HS-5 (cell line): ENCODE results near the gene MUTYH.
"Not testable (repeated sequence)": the region's sequence is repeated elsewhere in the genome, so short reads cannot be mapped to it uniquely, and the experiment has no call there.

Experiments used
- DNase-seq: peaks from one replicate; pipeline ENCODE4 v3.0.0-alpha.2; 2012; ENCODE audit warnings: low read depth

The MUTYH gene

DNA sequence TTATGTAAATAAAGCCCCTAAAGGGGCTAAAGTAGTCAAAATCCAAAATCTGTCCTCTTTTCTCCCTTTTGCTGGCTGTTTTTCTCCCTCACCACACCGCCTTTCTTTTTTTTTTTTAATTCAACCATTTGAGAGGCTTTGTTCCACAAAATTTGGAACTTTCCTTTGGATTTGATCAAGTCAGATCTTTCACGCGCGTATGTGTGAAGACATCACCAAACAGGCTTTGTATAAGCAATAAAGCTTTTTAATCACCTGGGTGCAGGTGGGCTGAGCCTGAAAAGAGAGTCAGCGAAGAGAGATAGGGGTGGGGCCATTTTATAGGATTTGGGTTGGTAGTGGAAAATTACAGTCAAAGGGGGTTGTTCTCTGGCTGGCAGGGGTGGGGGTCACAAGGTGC is 18.8 kb downstream of the MUTYH start:
- no peak for DNase-seq

DNA sequence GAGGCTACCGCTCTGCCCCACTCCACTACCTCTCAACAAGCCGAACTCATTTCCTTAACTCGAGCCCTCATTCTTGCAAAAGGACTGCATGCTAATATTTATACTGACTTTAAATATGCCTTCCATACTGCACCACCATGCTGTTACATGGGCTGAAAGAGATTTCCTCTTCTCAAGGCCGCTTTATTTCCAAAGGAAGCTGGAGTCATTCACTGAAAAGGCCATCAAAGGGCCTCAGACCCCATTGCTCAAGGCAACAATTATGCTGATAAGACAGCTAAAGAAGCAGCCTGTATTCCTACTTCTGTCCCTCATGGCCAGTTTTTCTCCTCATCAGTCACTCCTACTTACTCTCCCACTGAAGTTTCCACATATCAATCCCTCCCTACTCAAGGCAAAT is 20.5 kb downstream of the MUTYH start:
- no peak for DNase-seq

DNA sequence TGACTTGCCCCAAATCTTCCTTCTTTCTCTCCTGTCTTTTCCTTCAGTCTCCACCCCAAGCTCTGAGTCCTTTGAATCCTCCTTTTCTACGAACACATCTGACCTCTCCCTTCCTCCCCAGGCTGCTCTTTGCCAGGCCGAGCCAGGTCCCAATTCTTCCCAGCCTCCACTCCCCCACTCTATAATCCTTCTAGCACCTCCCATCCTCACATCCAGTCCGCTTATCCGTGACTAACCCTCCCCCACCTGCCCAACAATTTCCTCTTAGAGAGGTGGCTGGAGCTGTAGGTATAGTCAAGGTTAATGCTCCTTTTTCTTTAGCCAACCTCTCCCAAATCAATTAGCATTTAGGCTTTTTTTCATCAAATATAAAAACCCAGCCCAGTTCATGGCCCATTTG is 23.1 kb downstream of the MUTYH start:
- DNase-seq = no peak

DNA sequence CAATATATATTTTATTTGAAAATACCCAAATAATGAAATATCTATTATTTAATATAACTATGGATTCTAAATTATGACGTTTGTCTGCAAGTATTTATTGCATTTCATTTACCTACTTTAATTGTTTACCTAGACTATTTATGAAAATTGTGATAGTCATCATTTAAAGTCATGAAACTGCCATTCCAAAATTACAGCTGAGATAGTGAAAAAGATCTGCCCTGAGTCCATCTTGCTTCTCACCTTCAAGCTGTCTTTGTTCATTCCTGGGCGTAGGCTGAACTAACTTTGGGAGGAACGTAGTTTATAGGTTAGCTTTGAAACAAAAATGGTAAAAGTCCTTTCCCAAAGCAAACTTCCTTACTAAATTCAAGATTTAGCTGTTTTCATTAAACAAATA is 26.0 kb downstream of the MUTYH start:
- DNase-seq = no peak

DNA sequence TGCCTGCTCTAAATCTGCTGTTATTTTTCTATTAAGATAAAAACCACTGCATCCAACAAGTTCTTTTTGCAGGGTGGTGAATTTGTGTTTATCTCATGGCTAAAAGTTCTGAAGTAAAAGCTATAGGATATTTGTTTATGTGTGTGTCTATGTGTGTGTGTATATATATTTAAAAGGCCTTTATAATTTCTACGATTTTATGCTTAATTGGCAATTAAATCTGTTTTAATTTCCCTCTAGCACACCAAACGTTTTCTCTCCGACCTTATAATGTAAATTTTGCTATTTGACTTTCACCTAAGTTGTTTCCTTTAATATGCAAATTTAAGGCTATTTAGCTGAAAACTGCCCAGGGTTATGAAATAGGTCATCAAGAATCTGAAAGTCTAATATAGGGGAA is 33.3 kb downstream of the MUTYH start:
- no peak for DNase-seq

DNA sequence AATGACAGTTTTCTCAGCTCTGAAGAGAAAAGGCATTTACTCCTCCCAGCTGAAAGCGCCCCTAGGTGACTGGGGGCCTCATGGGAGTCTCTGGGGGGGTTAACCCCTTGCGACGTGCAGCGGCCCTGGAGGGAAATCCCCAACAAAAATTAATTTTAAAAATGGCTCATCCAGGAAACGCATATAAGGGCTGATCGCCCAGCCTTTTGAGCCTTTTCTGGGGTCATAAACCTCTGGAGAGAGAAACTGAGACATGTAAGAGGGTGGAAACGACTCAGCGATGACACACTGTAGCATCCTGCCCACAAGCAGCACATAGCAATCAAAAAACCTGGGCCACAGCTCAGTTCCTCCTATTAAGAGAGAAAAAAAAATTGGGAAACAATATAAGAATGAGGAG is 33.9 kb downstream of the MUTYH start:
- DNase-seq = peak; percentile 45

DNA sequence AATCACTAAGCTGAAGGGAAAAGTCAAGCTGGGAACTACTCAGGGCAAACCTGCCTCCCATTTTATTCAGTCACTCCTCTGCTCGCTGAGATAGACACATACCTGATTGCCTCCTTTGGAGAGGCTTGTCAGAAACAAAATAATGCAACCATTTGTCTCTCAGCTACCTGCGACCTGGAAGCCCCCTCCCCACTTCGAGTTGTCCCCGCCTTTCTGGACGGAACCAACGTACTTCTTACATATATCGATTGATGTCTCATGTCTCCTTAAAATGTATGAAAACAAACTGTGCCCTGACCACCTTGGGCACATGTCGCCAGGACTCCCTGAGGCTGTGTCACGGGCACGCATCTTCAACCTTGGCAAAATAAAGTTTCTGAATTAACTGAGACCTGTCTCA is 35.0 kb downstream of the MUTYH start:
- DNase-seq = no peak

DNA sequence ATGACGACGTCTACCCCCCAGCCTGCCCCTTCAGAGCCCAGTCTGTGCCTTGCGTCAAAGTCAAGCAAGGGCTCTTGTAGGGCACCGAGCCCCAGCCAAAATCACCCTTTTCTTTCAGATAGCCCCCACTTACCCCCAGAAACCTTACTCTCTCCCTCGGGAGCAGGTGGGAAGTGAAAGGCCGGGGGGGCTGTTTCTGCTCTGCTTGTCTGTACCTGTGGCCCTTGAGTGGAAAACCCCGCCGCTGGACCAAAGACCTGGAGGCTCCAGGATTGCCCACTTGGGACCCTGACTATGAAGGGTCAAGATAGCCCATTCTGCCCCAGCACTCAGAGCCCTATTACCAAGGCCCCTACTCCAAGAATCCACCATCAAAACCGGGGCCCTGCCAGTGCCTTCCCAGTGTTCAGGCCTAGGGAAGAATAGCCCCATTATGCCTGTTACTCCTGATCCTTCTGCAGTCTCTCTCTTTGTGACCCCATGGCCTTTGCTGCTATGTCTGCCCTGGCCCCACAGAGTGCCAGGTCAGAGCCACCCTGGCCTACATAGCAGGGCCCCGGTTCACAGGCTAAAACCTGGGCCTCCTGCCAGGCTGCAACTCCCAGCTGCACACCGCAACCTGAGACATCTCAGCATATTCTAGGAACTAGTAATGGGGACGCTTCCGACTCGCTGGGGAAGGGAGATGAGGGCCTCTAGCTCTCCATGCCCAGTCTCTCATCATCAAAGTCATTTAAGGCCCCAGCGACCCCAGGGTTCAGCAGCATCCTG is 35.7 kb downstream of the MUTYH start:
- no peak for DNase-seq

DNA sequence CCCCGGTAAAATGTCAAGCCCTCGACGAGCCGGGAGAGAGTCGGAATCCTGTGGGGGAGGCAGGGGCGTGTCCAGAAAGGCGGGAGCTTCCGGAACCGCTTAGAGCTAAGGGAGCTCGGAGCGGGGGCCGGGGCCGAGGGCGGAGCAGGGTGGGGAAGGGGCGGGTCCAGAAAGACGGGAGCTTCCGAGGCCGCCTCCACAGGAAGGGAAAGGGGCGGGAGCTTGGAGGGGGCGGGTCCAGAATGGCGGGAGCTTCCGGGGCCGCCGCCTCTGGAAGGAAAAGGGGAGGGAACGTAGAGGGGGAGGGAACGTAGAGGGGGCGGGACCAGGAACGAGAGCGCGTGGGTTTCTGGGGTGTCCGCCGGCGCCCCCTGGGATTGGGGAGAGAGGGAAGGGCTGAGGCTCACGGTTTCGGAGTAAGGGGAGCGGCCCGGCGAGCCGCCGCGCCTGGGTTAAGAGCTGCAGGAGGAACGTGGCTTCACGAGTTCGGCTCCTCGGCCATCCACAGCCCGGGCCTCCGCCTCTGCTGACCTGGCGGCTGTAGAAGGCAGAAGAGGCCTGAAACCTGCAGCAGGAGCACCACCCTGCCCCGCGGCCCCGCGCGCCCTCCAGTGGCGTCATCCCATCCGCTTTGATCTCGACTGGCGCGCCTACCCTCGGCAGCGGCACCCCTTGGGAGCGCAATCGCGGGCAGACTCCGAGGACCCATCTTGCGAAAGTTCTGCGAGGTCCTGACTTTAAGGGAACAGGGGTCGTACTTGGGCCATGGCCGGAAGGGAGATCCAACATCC is 36.5 kb downstream of the MUTYH start:
- peak; percentile 87 for DNase-seq

DNA sequence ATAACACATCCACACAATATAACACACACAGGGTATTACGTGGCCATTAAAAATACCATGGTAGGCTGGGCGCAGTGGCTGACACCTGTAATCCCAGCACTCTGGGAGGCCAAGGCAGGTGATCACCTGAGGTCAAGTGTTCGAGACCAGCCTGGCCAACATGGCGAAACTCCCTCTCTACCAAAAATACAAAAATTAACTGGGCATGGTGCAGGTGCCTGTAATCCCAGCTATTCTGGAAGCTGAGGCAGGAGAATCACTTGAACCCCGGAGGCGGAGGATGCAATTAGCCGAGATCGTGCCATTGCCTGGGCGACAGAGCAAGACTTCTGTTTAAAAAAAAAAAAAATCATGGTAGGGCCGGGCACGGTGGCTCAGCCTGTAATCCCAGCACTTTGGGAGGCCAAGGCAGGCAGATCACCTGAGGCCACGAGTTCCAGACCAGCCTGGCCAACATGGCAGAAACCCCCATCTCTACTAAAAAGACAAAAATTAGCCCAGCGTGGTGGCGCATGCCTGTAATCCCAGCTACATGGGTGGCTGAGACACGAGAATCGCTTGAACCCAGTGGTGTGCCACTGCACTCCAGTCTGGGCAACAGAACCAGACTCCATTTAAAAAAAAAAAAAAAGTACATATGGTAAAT is 37.6 kb downstream of the MUTYH start:
- no peak for DNase-seq

DNA sequence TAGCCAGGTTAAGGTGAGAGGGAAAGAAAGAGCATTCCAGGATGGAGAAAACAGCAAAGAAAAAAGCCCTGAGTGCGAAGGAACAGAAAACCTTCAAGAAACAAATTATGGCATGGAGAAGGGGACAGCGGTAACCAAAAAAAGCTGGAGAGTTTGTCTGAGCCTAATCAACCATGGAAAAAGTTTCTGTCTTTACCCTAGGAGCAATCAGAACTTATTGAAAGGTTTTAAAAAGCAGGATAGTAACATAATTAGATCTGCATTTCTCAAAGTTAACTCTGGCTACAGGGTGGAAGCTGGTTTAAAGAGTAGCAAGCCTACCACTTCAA is 39.6 kb downstream of the MUTYH start:
- no peak for DNase-seq

DNA sequence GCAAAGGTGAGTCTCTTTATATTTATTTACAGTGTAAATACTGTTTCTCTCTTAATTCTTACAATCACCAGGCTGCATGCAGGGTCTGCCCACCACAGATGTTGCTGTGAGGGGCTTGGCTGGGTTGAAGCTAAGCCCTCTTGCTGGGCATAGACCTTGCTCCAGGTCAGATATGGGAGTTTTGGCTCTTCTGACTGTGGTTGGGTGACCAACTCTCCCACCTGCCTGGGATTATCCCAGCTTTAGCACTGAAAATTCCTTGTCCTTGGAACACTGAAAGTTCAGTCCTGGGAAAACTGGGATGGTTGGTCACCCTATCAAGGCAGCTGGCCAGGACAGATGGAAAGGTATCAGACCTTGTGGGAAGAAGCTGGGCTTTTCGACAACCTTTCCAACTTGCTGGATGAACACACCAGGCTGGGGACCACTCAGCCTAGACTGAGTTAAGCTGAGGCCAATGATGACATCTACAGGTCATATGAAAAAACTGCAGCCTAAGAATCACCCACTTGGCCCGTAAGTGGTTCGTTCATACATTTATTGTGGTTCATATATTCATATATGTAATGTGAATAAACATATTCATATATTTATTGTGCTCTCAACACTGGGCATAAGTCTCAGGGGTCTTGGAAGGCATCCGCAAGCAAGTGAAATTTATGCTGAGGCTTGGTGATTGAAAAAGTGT is 40.1 kb downstream of the MUTYH start:
- DNase-seq = peak; percentile 34

DNA sequence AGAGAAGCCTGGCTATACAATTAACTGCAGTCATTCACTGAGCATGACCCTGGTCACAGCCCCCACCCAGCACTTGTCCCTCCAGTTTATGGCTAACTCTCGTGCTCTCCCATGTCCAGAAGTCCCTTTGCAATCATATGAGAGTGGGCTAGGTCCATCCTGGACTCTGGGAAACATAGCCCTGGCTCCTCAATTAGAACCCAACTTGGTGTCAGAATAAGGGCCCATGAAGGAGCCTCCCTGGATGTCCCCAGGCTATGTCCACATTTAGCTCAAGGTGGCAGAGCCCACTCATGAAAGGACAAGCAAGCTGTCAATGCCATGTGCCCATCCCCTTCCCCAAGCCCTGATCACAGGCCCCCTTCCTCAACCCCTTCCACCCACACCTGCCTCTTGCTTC is 40.9 kb downstream of the MUTYH start:
- DNase-seq = no peak

DNA sequence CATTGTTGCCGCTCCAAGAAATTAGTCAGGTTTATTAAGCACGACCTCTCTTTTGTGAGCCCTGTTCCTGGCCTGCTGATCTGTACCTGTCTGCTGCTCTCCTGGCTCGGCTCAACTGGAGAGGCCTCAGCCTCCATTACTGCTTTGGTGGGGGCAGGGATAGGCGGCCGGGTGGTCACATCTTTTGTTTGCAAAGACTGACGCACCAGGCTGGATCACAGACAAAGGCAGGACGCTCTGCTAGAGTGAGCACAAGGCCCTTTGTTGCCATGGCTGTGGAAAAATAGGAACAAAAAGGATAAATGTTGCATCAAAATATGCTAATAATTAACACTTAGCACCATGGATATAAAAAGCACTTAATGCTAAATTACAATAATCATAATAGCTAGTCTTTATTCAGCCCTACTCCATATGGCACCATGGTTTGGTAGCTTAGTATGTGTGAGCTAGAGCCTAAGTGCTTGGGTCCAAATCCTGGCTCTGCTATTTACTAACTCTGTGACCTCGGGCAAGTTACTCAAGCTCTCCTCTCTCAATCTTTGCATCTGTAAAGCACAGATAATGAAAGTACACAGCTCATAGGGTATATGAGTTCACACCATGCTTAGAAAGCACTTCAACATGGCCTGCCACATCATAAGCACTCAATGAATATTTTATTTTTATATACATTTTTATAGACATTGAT is 42.4 kb downstream of the MUTYH start:
- no peak for DNase-seq

DNA sequence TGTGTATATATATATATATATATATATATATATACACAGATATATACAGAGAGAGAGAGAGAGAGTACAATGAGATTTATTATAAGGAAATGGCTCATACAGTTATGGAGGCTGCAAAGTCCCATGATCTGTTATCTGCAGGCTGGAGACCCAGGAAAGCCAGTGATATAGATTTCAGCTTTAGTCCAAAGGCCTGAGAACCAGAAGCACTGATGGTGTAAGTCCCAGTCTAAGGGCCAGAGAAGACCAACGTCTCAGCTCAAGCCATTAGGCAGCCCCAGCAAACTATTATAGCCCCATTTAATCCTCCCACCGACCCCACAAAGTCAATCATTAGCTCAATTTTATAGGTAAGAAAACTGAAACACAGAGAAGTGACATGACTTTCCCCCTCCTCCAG is 48.5 kb downstream of the MUTYH start:
- no peak for DNase-seq

DNA sequence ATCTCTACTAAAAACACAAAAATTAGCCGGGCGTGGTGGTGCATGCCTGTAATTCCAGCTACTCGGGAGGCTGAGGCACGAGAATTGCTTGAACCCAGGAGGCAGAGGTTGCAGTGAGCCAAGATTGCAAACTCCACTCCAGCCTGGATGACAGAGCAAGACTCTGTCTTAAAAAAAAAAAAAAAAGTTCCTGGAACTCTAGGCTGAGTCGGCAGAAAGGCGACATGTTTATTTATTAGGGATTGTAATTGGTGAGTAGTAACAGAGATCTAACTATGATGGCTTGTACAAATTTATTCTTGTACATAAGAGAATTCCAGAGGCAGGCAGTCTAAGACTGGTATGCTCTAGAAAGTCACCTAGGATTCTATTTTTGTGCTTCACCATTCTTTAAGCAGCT is 49.2 kb downstream of the MUTYH start:
- not testable (repeated sequence) for DNase-seq

DNA sequence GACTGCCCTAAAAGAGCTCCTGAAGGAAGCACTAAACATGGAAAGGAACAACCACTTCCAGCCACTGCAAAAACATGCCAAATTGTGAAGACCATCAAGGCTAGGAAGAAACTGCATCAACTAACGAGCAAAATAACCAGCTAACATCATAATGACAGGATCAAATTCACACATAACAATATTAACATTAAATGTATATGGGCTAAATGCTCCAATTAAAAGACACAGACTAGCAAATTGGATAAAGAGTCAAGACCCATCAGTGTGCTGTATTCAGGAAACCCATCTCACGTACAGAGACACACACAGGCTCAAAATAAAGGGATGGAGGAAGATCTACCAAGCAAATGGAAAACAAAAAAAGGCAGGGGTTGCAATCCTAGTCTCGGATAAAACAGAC is 53.7 kb downstream of the MUTYH start:
- not testable (repeated sequence) for DNase-seq

DNA sequence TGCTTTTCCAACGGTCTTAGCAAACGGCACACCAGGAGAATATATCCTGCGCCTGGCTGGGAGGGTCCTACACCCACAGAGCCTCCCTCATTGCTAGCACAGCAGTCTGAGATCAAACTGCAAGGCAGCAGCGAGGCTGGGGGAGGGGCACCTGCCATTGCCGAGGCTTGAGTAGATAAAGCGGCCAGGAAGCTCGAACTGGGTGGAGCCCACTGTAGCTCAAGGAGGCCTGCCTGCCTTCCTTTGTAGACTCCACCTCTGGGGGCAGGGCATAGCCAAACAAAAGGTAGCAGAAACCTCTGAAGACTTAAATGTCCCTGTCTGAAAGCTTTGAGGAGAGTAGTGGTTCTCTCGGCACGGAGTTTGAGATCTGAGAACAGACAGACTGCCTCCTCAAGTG is 55.4 kb downstream of the MUTYH start:
- DNase-seq = not testable (repeated sequence)

DNA sequence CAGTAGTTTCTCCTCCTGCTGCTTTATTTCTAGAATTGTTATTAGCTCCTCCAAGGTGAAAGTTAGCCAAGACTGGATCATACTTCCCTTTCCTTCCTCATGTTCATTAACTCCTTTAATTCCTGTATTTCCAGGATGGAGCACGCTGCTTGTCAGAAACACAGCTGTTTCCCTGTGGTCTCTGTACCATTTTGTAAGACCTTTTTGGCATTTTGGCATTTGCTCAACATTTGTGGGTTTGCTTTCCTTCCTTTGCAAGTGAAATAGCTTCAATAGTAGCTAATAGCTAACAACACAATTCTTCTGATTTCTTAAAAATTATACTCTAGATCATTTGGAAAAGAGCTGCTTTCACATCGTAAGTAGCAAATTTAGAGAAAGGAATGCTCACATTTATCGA is 57.9 kb downstream of the MUTYH start:
- no peak for DNase-seq
